Astrocyte (in vitro differentiated cells and primary cell): ENCODE measurements around the gene C12orf42. TPM values are rescaled to one million over a fixed set of nuclear protein-coding genes. Genes with fewer than 3 reads are reported as not detected.

Experiments used
- DNase-seq: peaks from one replicate; pipeline ENCODE4 v3.0.0-alpha.2; 2010; ENCODE audit warnings: low read depth
- FAIRE-seq: peaks from 2 replicates; lab custom pipeline; 2011; peaks lifted over from hg19 to GRCh38; lab: Jason Lieb, UNC
- H2AFZ ChIP-seq: 2 replicates; pipeline ENCODE4 v1.6.0; 2012; ENCODE audit warnings: low read depth, low read length, inconsistent platforms
- H3K27ac ChIP-seq: 2 replicates; pipeline ENCODE4 v1.5.1; 2011; ENCODE audit warnings: low read depth, low read length, inconsistent platforms
- H3K27me3 ChIP-seq: 2 replicates; pipeline ENCODE4 v1.6.0; 2011; ENCODE audit warnings: low read length, inconsistent platforms; ENCODE audit not compliant: insufficient read depth
- H3K36me3 ChIP-seq: 2 replicates; pipeline ENCODE4 v1.5.1; 2011; ENCODE audit warnings: low read length, inconsistent platforms; ENCODE audit not compliant: insufficient read depth
- H3K4me1 ChIP-seq: 2 replicates; pipeline ENCODE4 v1.5.1; 2011; ENCODE audit warnings: low read length, inconsistent platforms; ENCODE audit not compliant: insufficient read depth
- H3K4me2 ChIP-seq: 2 replicates; pipeline ENCODE4 v1.6.0; 2012; ENCODE audit warnings: low read length, inconsistent platforms
- H3K4me3 ChIP-seq: 2 replicates; pipeline ENCODE4 v1.5.1; 2011; ENCODE audit warnings: low read depth, mild to moderate bottlenecking, low read length, inconsistent platforms; ENCODE audit not compliant: insufficient read depth
- H3K79me2 ChIP-seq: 2 replicates; pipeline ENCODE4 v1.6.0; 2012; ENCODE audit warnings: mild to moderate bottlenecking, low read length, inconsistent platforms; ENCODE audit not compliant: insufficient read depth
- H3K9ac ChIP-seq: 2 replicates; pipeline ENCODE4 v1.6.0; 2012; ENCODE audit warnings: mild to moderate bottlenecking, low read length, inconsistent platforms
- H3K9me3 ChIP-seq: 2 replicates; pipeline ENCODE4 v1.5.1; 2012; ENCODE audit warnings: low read depth, mild to moderate bottlenecking, low read length, inconsistent platforms; ENCODE audit not compliant: insufficient read depth
- H4K20me1 ChIP-seq: 2 replicates; pipeline ENCODE4 v1.6.0; 2012; ENCODE audit warnings: low read length, inconsistent platforms; ENCODE audit not compliant: insufficient read depth
- H3K27ac Mint-ChIP-seq: one replicate; pipeline ENCODE4 v1.8.0; 2021; ENCODE audit warnings: mild to moderate bottlenecking, mixed read lengths; ENCODE audit not compliant: unreplicated experiment
- H3K27me3 Mint-ChIP-seq: one replicate; pipeline ENCODE4 v1.8.0; 2021; ENCODE audit warnings: low read depth, mixed read lengths; ENCODE audit not compliant: unreplicated experiment
- H3K36me3 Mint-ChIP-seq: one replicate; pipeline ENCODE4 v1.8.0; 2021; ENCODE audit warnings: low read depth, mixed read lengths; ENCODE audit not compliant: unreplicated experiment
- H3K4me1 Mint-ChIP-seq: one replicate; pipeline ENCODE4 v1.8.0; 2021; ENCODE audit warnings: low read depth, mixed read lengths; ENCODE audit not compliant: unreplicated experiment
- H3K4me3 Mint-ChIP-seq: one replicate; pipeline ENCODE4 v1.8.0; 2021; ENCODE audit warnings: mild to moderate bottlenecking, moderate library complexity, mixed read lengths; ENCODE audit not compliant: unreplicated experiment
- H3K9me3 Mint-ChIP-seq: one replicate; pipeline ENCODE4 v1.8.0; 2021; ENCODE audit warnings: mild to moderate bottlenecking, mixed read lengths; ENCODE audit not compliant: unreplicated experiment
- CTCF ChIP-seq: IDR thresholded peaks from 2 replicates; pipeline ENCODE4 v1.5.1; 2011; ENCODE audit warnings: low read depth, mild to moderate bottlenecking, inconsistent platforms, low read length, moderate library complexity; ENCODE audit not compliant: insufficient read depth
- EZH2 ChIP-seq: IDR thresholded peaks from 2 replicates; pipeline ENCODE4 v1.6.1; 2012; ENCODE audit warnings: mild to moderate bottlenecking, low read length, inconsistent platforms; ENCODE audit not compliant: insufficient read depth
- total RNA-seq: library from RNA; stranded (reverse); gene quantifications from 2 replicates; pipeline ENCODE4 v1.2.1, GENCODE V29; 2021

C12orf42 gene
- total RNA-seq, 1 donor from 2014 or later = not detected

GRCh38 chr12:103423516-103423910 lies 72.3 kb downstream of the C12orf42 start:
- Histone ChIP-seq H3K9me3 (no peaks in the 10 kb centered on the region), H3K4me2 (no peak overlapping the region), H2AFZ (no peak overlapping the region), H4K20me1 (no peaks in the 10 kb centered on the region), H3K27me3 (no peaks in the 10 kb centered on the region), H3K27ac (no peak overlapping the region), H3K36me3 (no peaks in the 10 kb centered on the region), H3K9ac (no peak overlapping the region), H3K4me3 (no peak overlapping the region), H3K4me1 (no peaks in the 10 kb centered on the region), H3K79me2 (no peaks in the 10 kb centered on the region)
- no peak for DNase-seq
- TF ChIP-seq CTCF = no peak
- TF ChIP-seq EZH2 = no peak
- Mint-ChIP-seq H3K4me3 (no peak overlapping the region), H3K9me3 (peaks cover 9% of the 10 kb centered on the region), H3K4me1 (no peaks in the 10 kb centered on the region), H3K27ac (no peak overlapping the region), H3K36me3 (no peaks in the 10 kb centered on the region), H3K27me3 (no peaks in the 10 kb centered on the region)
- no peak for FAIRE-seq

- Histone ChIP-seq H3K36me3 (no peaks in the 10 kb centered on the region), H3K79me2 (no peaks in the 10 kb centered on the region), H3K9ac (no peak overlapping the region), H4K20me1 (no peaks in the 10 kb centered on the region), H3K4me3 (no peak overlapping the region), H3K9me3 (no peaks in the 10 kb centered on the region), H3K4me1 (no peaks in the 10 kb centered on the region), H3K27ac (no peak overlapping the region), H3K27me3 (no peaks in the 10 kb centered on the region), H2AFZ (no peak overlapping the region), H3K4me2 (no peak overlapping the region)
- no peak overlapping the region for H3K4me3 Mint-ChIP-seq
- H3K4me1 Mint-ChIP-seq = no peaks in the 10 kb centered on the region
- H3K36me3 Mint-ChIP-seq = no peaks in the 10 kb centered on the region
- TF ChIP-seq CTCF = no peak
- no peak for TF ChIP-seq EZH2
- no peak overlapping the region for H3K27ac Mint-ChIP-seq
- H3K9me3 Mint-ChIP-seq = peaks cover 8% of the 10 kb centered on the region
- FAIRE-seq (no peak), DNase-seq (no peak)
- no peaks in the 10 kb centered on the region for H3K27me3 Mint-ChIP-seq
Measured at GRCh38 chr12:103422746-103423515, 72.8 kb downstream of the C12orf42 start.

DNA sequence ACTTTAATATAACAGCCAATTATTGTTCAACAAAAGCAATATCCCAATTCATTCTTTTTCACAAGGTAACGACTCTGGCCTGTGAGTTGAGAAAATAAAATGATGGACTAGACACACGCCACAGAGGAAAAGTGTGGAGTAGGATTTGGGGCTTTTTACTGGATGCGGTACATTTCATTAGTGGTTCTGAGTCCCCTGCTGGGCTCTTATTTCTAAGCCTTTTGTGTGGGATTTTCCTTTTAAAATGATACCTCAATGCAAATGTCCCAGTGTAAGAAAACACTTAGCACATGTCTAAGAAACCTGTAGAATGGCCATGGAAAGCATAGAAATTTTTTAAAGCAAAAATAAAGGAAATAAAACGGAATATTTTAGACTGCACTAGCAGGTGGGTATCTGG lies 73.4 kb downstream of the C12orf42 start:
- Histone ChIP-seq H3K4me1 (no peaks in the 10 kb centered on the region), H2AFZ (no peak overlapping the region), H3K4me2 (no peak overlapping the region), H3K9me3 (no peaks in the 10 kb centered on the region), H3K79me2 (no peaks in the 10 kb centered on the region), H4K20me1 (no peaks in the 10 kb centered on the region), H3K9ac (no peak overlapping the region), H3K36me3 (no peaks in the 10 kb centered on the region), H3K27ac (no peak overlapping the region), H3K27me3 (no peaks in the 10 kb centered on the region), H3K4me3 (no peak overlapping the region)
- Mint-ChIP-seq H3K27ac (no peak overlapping the region), H3K4me1 (no peaks in the 10 kb centered on the region), H3K4me3 (no peak overlapping the region), H3K27me3 (no peaks in the 10 kb centered on the region), H3K9me3 (peaks cover 2% of the 10 kb centered on the region), H3K36me3 (no peaks in the 10 kb centered on the region)
- DNase-seq = no peak
- no peak for TF ChIP-seq CTCF
- no peak for FAIRE-seq
